PC-9 (cell line): ENCODE results near the gene PTCD1. TPM values are rescaled to one million over a fixed set of nuclear protein-coding genes. Genes with fewer than 3 reads are reported as not detected.

Experiments
- BruUV-seq: library from RNA; stranded (reverse); fragments of 400-500 nt; replicated peaks from 2 replicates; lab custom pipeline; 2021; lab: Mats Ljungman, UMichigan
- CTCF ChIA-PET: fragments of 300-600 bp; sonication (Branson Sonifier 250); formaldehyde crosslinking; loops from one replicate; lab custom pipeline; 2022; ENCODE audit warnings: antibody characterized with exemption; lab: Charles Lee
- POLR2A ChIA-PET: fragments of 300-600 bp; sonication (Branson Sonifier 250); formaldehyde crosslinking; loops from one replicate; lab custom pipeline; 2022; ENCODE audit warnings: antibody characterized with exemption; ENCODE audit not compliant: unreplicated experiment; lab: Charles Lee
- DNase-seq, 2 experiments: peaks; one replicate each; pipeline versions ENCODE4 v3.0.0 to v3.0.0-alpha.2; 2015 to 2022; ENCODE audit warnings: mixed read lengths in 1 of 2
- H2AFZ ChIP-seq: fragments of 200-600 bp; sonication (generic); 2 replicates; pipeline ENCODE4 v1.8.1; 2017; ENCODE audit warnings: antibody characterized with exemption
- H3F3A ChIP-seq: fragments of 200-600 bp; sonication (generic); 2 replicates; pipeline ENCODE4 v1.8.1; 2017; ENCODE audit warnings: antibody characterized with exemption, mild to moderate bottlenecking, low read depth; ENCODE audit not compliant: insufficient read depth
- H3K27ac ChIP-seq: fragments of 200-600 bp; sonication (generic); 2 replicates; pipeline ENCODE4 v1.6.1; 2016; ENCODE audit warnings: mixed run types
- H3K27me3 ChIP-seq: fragments of 200-600 bp; sonication (generic); 2 replicates; pipeline ENCODE4 v1.6.1; 2016; ENCODE audit warnings: low read depth, mixed run types; ENCODE audit not compliant: insufficient read depth
- H3K36me3 ChIP-seq: fragments of 200-600 bp; sonication (generic); 2 replicates; pipeline ENCODE4 v1.6.1; 2016; ENCODE audit warnings: low read depth, mixed run types
- H3K4me1 ChIP-seq: fragments of 200-600 bp; sonication (generic); replicated peaks from 2 replicates; pipeline ENCODE4 v1.6.1; 2016; ENCODE audit warnings: mixed run types; ENCODE audit not compliant: insufficient read depth
- H3K4me2 ChIP-seq: fragments of 200-600 bp; sonication (generic); 2 replicates; pipeline ENCODE4 v1.6.1; 2017; ENCODE audit warnings: mixed run types
- H3K4me3 ChIP-seq: fragments of 200-600 bp; sonication (generic); 2 replicates; pipeline ENCODE4 v1.6.1; 2016; ENCODE audit warnings: mixed run types
- H3K79me2 ChIP-seq: fragments of 200-600 bp; sonication (generic); 2 replicates; pipeline ENCODE4 v1.6.1; 2017; ENCODE audit warnings: low read depth, mixed run types
- H3K9me2 ChIP-seq: fragments of 200-600 bp; sonication (generic); 2 replicates; pipeline ENCODE4 v1.8.1; 2017; ENCODE audit warnings: mild to moderate bottlenecking; ENCODE audit not compliant: insufficient read depth
- H3K9me3 ChIP-seq: fragments of 200-600 bp; sonication (generic); 2 replicates; pipeline ENCODE4 v1.8.1; 2016; ENCODE audit warnings: low read depth; ENCODE audit not compliant: insufficient read depth
- H4K20me1 ChIP-seq: fragments of 200-600 bp; sonication (generic); 2 replicates; pipeline ENCODE4 v1.8.1; 2017; ENCODE audit not compliant: insufficient read depth
- EZH2 ChIP-seq: fragments of 200-600 bp; sonication (generic); IDR thresholded peaks from 2 replicates; pipeline ENCODE4 v1.8.0; 2017; ENCODE audit warnings: antibody characterized with exemption, low read depth
- intact Hi-C: fragments of 100-400 bp; cut with micrococcal nuclease; formaldehyde crosslinking; loops from one replicate; pipeline ENCODE4 v1.10.0; 2022; ENCODE audit not compliant: unreplicated experiment
- total RNA-seq: library from RNA; stranded (reverse); gene quantifications from 2 replicates; pipeline ENCODE4 v1.2.3, GENCODE V29; 2021
- TF ChIP-seq, protein P1 (sequence below): fragments of 200-600 bp; sonication (generic); conservative IDR thresholded peaks from 2 replicates; pipeline ENCODE4 v1.6.1; 2017; ENCODE audit warnings: mixed run types, antibody characterized with exemption, mild to moderate bottlenecking, moderate library complexity

PTCD1 gene
- total RNA-seq, 1 experiment from 2014 or later, result 8.0 TPM

DNA sequence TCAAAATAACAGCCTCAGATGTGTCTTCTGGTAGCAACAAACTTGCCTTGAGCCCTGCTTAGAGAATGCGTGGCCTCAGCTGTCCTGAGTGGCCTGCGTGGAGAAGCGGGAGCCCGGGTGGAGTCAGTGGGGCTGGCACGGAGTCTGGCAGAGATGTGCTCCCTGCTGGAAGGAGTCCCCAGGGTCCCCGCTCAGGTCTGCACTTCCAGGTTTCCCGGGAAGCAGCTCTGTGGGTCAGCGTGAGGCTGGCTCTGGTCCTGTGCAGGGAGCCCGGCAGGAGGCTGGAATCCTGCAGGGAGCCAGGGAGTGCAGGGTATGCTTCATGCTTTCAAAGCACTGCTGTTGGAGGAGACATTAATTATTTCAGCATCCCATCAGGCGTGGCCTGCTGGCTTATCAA lies 10.3 kb upstream of the PTCD1 start:
- H3F3A ChIP-seq, result no peaks in the 10 kb centered on the region; the same call in 1 of the 2 replicates
- no peaks in the 10 kb centered on the region for H3K9me2 ChIP-seq
- no peaks in the 10 kb centered on the region for H3K9me3 ChIP-seq
- intact Hi-C loops, result no loop called here
- H3K4me2 ChIP-seq, result no peak overlapping the region
- no peaks in the 10 kb centered on the region for H3K4me1 ChIP-seq
- H2AFZ ChIP-seq, result no peak overlapping the region
- DNase-seq, result no peak
- 0 out of 2 replicates have a peak, but pooled peaks cover 7% of the 10 kb centered on the region for H4K20me1 ChIP-seq
- no peaks in the 10 kb centered on the region for H3K79me2 ChIP-seq
- POLR2A ChIA-PET, result no interaction called here
- no peak overlapping the region for H3K4me3 ChIP-seq
- H3K27me3 ChIP-seq, result no peaks in the 10 kb centered on the region
- H3K27ac ChIP-seq, result no peak overlapping the region
- CTCF ChIA-PET, result no interaction called here
- BruUV-seq, result no TSS peak
- H3K36me3 ChIP-seq, result peaks cover 10% of the 10 kb centered on the region
- no peak for TF ChIP-seq EZH2
- TF ChIP-seq, protein P1, sequence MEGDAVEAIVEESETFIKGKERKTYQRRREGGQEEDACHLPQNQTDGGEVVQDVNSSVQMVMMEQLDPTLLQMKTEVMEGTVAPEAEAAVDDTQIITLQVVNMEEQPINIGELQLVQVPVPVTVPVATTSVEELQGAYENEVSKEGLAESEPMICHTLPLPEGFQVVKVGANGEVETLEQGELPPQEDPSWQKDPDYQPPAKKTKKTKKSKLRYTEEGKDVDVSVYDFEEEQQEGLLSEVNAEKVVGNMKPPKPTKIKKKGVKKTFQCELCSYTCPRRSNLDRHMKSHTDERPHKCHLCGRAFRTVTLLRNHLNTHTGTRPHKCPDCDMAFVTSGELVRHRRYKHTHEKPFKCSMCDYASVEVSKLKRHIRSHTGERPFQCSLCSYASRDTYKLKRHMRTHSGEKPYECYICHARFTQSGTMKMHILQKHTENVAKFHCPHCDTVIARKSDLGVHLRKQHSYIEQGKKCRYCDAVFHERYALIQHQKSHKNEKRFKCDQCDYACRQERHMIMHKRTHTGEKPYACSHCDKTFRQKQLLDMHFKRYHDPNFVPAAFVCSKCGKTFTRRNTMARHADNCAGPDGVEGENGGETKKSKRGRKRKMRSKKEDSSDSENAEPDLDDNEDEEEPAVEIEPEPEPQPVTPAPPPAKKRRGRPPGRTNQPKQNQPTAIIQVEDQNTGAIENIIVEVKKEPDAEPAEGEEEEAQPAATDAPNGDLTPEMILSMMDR, result no peak

DNA sequence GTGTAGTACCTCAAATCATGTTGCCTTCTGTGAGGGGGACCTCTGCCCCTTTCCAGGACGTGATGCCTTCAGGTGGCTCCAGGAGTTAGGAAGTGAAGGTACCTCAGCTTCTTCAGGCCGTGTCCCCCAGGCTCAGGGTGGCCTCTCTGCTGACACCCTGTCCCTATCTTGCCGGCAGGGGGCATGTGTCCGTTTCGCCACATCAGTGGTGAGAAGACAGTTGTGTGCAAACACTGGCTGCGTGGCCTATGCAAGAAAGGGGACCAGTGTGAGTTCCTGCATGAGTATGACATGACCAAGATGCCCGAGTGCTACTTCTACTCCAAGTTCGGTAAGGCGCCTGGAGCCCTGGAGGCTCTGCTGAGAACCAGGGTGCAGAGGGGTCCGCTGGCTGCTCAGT lies 9.3 kb upstream of the PTCD1 start:
- POLR2A ChIA-PET, result no interaction called here
- BruUV-seq, result no TSS peak

DNA sequence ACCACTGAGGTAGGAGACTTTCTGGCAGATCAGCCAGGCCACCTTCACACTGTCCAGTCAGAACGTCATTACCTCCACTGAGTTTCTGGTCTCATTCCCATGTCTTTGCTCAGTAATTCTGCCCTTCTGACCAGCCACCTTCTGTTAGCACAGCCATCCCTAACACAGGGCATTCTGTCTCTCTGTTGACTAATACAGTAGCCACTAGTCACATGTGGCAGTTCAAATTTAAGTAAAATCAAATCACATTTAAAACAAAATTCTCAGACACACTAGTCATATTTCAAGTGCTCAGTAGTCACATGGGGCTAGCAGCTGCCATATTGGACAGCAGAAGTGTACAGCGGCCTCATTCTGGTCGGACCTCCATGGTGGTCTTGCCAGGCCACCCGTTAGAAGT lies 7.5 kb upstream of the PTCD1 start:
- H3K27ac ChIP-seq, result no peak overlapping the region
- H3K36me3 ChIP-seq, result peaks cover 27% of the 10 kb centered on the region
- no peaks in the 10 kb centered on the region for H3K27me3 ChIP-seq
- no peak overlapping the region for H2AFZ ChIP-seq
- H3K4me3 ChIP-seq, result no peak overlapping the region
- no TSS peak for BruUV-seq
- no peak overlapping the region for H3K4me2 ChIP-seq
- intact Hi-C loops, result no loop called here
- CTCF ChIA-PET, result interaction anchor here (0.7 kb wide), 1 partner anchor 62 kb away, joined by 5 read pairs; no protein-coding TSS in a partner anchor
- no peak for DNase-seq
- H3K9me3 ChIP-seq, result no peaks in the 10 kb centered on the region
- H3K79me2 ChIP-seq, result peaks cover 5% of the 10 kb centered on the region; the same call in 1 of the 2 replicates
- no peaks in the 10 kb centered on the region for H3K4me1 ChIP-seq
- TF ChIP-seq, protein P1, result no peak
- TF ChIP-seq EZH2, result no peak
- peaks cover 14% of the 10 kb centered on the region; the same call in 1 of the 2 replicates for H4K20me1 ChIP-seq
- no peaks in the 10 kb centered on the region; the same call in 1 of the 2 replicates for H3F3A ChIP-seq
- POLR2A ChIA-PET, result interaction anchor here (0.6 kb wide), 1 partner anchor 8 kb away, joined by 5 read pairs; no protein-coding TSS in a partner anchor
- H3K9me2 ChIP-seq, result no peaks in the 10 kb centered on the region

More for the DNA sequence above, 9.3 kb upstream of the PTCD1 start:
- Histone ChIP-seq H3K36me3 (peaks cover 15% of the 10 kb centered on the region), H3K4me1 (no peaks in the 10 kb centered on the region), H2AFZ (no peak overlapping the region), H3F3A (no peaks in the 10 kb centered on the region; the same call in 1 of the 2 replicates), H4K20me1 (0 out of 2 replicates have a peak, but pooled peaks cover 7% of the 10 kb centered on the region), H3K9me3 (no peaks in the 10 kb centered on the region), H3K27me3 (no peaks in the 10 kb centered on the region), H3K4me3 (no peak overlapping the region), H3K79me2 (no peaks in the 10 kb centered on the region), H3K4me2 (no peak overlapping the region), H3K9me2 (no peaks in the 10 kb centered on the region), H3K27ac (no peak overlapping the region)
- CTCF ChIA-PET, result interaction anchor here (0.6 kb wide), 1 partner anchor 540 kb away, joined by 6 read pairs; no protein-coding TSS in a partner anchor
- TF ChIP-seq, protein P1, result peak; percentile 60
- no peak for TF ChIP-seq EZH2
- DNase-seq, result no peak
- intact Hi-C loops, result no loop called here
